ENCODE data around the gene ARL5C. TPM values are rescaled to one million over a fixed set of nuclear protein-coding genes. Genes with fewer than 3 reads are reported as not detected.
"Not testable (repeated sequence)": the region's sequence is repeated elsewhere in the genome, so short reads cannot be mapped to it uniquely, and the experiment has no call there.

ARL5C gene
- total RNA-seq, 2 experiments from 2014 or later, result not detected

- no peak overlapping the region for H3K4me3 Mint-ChIP-seq
- intact Hi-C loops (cut with micrococcal nuclease), result no loop called here
- ATAC-seq (no peak), DNase-seq (no peak)
- no peaks in the 10 kb centered on the region for H3K4me1 Mint-ChIP-seq (ENCODE audit: low read depth)
- TF ChIP-seq, protein P1, sequence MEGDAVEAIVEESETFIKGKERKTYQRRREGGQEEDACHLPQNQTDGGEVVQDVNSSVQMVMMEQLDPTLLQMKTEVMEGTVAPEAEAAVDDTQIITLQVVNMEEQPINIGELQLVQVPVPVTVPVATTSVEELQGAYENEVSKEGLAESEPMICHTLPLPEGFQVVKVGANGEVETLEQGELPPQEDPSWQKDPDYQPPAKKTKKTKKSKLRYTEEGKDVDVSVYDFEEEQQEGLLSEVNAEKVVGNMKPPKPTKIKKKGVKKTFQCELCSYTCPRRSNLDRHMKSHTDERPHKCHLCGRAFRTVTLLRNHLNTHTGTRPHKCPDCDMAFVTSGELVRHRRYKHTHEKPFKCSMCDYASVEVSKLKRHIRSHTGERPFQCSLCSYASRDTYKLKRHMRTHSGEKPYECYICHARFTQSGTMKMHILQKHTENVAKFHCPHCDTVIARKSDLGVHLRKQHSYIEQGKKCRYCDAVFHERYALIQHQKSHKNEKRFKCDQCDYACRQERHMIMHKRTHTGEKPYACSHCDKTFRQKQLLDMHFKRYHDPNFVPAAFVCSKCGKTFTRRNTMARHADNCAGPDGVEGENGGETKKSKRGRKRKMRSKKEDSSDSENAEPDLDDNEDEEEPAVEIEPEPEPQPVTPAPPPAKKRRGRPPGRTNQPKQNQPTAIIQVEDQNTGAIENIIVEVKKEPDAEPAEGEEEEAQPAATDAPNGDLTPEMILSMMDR (IDR thresholded peaks at IDR 0.05), result no peak
- ChIA-PET POLR2A (no interaction called here), CTCF (no interaction called here)
- no peaks in the 10 kb centered on the region for H3K9me3 Mint-ChIP-seq
- no peaks in the 10 kb centered on the region for H3K27me3 Mint-ChIP-seq
- no peaks in the 10 kb centered on the region for H3K36me3 Mint-ChIP-seq (ENCODE audit: low read depth)
- no peak overlapping the region for H3K27ac Mint-ChIP-seq
These were observed 34.3 kb downstream of the ARL5C start for GRCh38 chr17:39131616-39132015.

GRCh38 chr17:39130205-39130604 is 35.8 kb downstream of the ARL5C start:
- no peak for ATAC-seq
- H3K27ac Mint-ChIP-seq, result no peak overlapping the region

GRCh38 chr17:39129544-39129943 is 36.4 kb downstream of the ARL5C start:
- H3K27me3 Mint-ChIP-seq; H3K9me3 Mint-ChIP-seq; H3K4me3 Mint-ChIP-seq; intact Hi-C loops (cut with micrococcal nuclease); ATAC-seq; POLR2A ChIA-PET; H3K36me3 Mint-ChIP-seq (ENCODE audit: low read depth); DNase-seq; H3K27ac Mint-ChIP-seq; H3K4me1 Mint-ChIP-seq (ENCODE audit: low read depth); CTCF ChIA-PET: not testable (repeated sequence)
- TF ChIP-seq, protein P1 (IDR thresholded peaks at IDR 0.05), result peak; percentile 27

More at GRCh38 chr17:39130205-39130604, 35.8 kb downstream of the ARL5C start:
- Mint-ChIP-seq H3K9me3 (no peaks in the 10 kb centered on the region), H3K4me3 (no peak overlapping the region), H3K36me3 (ENCODE audit: low read depth) (no peaks in the 10 kb centered on the region), H3K4me1 (ENCODE audit: low read depth) (no peaks in the 10 kb centered on the region), H3K27me3 (no peaks in the 10 kb centered on the region)
- POLR2A ChIA-PET, result no interaction called here
- intact Hi-C loops (cut with micrococcal nuclease), result no loop called here
- CTCF ChIA-PET, result no interaction called here
- TF ChIP-seq, protein P1 (IDR thresholded peaks at IDR 0.05), result no peak
- no peak for DNase-seq

- H3K9me3 Mint-ChIP-seq, result no peaks in the 10 kb centered on the region
- CTCF ChIA-PET, result interaction anchor here (1.1 kb wide), 1 partner anchor 11 kb away, joined by 3 read pairs; no protein-coding TSS in a partner anchor
- no peak for ATAC-seq
- no peaks in the 10 kb centered on the region for H3K27me3 Mint-ChIP-seq
- no peak overlapping the region for H3K27ac Mint-ChIP-seq
- no peak for DNase-seq
- no peaks in the 10 kb centered on the region for H3K36me3 Mint-ChIP-seq (ENCODE audit: low read depth)
- H3K4me3 Mint-ChIP-seq, result no peak overlapping the region
- TF ChIP-seq, protein P1 (IDR thresholded peaks at IDR 0.05), result no peak
- intact Hi-C loops (cut with micrococcal nuclease), result no loop called here
- H3K4me1 Mint-ChIP-seq (ENCODE audit: low read depth), result no peaks in the 10 kb centered on the region
- POLR2A ChIA-PET, result no interaction called here
These were observed 39.5 kb downstream of the ARL5C start for GRCh38 chr17:39126436-39126835.

GRCh38 chr17:39125143-39125875 is 40.7 kb downstream of the ARL5C start:
- H3K4me3 Mint-ChIP-seq, result no peak overlapping the region
- CTCF ChIA-PET, result interaction anchor here (1.0 to 2.0 kb wide), 5 partner anchors 9 to 142 kb away, joined by 3 to 6 read pairs (median 4); no protein-coding TSS in a partner anchor
- TF ChIP-seq, protein P1 (IDR thresholded peaks at IDR 0.05), result no peak
- H3K9me3 Mint-ChIP-seq, result no peaks in the 10 kb centered on the region
- intact Hi-C loops (cut with micrococcal nuclease), result no loop called here
- no peak overlapping the region for H3K27ac Mint-ChIP-seq
- ATAC-seq, result no peak
- POLR2A ChIA-PET, result interaction anchor here (0.7 to 1.5 kb wide), 2 partner anchors 25 to 29 kb away, joined by 3 read pairs; no protein-coding TSS in a partner anchor
- no peaks in the 10 kb centered on the region for H3K4me1 Mint-ChIP-seq (ENCODE audit: low read depth)
- no peaks in the 10 kb centered on the region for H3K36me3 Mint-ChIP-seq (ENCODE audit: low read depth)
- H3K27me3 Mint-ChIP-seq, result no peaks in the 10 kb centered on the region
- DNase-seq, result no peak
